NK-92 (cell line): ENCODE data around the gene ZNF213.

Experiments used
- DNase-seq: peaks from one replicate; lab custom pipeline; 2025; ENCODE audit not compliant: unreplicated experiment; lab: John Stamatoyannopoulos, UW

The ZNF213 gene

DNA sequence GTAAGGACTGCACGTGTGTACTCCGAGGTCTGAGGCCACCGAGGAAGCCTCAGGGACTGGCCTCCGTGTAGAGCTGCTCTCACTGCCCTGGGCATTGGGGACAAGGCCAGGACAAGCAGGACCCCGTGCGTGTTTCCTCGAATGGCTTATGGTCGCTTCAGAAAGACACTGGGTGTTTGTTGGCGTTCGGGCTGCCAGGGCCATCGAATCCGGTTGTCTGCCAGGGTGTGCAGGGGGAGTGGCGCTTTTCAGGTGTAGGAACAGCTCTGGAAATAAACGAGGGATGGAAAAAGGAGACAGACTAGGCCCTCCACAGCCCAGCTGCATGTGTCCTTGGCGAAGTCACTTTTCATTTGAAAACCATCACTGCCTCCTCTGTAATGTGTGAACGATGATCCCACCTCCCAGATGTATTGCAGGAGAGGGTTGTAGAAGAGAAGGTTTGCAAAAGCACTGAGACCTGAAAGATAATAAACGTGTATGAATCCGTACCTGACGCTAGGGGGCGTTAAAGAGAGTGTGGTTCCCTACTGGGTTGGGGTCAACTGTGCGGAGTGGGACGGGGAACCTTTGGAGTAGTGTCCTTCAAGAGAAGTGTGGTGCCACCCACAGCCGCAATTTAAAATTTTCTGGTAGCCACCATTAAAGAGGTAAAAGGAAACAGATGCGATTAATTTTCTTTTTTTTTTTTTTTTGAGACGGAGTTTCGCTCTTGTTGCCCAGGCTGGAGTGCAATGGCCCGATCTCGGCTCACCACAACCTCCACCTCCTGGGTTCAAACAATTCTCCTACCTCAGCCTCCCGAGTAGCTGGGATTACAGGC, 33.6 kb upstream of the ZNF213 start:
- no peak for DNase-seq

DNA sequence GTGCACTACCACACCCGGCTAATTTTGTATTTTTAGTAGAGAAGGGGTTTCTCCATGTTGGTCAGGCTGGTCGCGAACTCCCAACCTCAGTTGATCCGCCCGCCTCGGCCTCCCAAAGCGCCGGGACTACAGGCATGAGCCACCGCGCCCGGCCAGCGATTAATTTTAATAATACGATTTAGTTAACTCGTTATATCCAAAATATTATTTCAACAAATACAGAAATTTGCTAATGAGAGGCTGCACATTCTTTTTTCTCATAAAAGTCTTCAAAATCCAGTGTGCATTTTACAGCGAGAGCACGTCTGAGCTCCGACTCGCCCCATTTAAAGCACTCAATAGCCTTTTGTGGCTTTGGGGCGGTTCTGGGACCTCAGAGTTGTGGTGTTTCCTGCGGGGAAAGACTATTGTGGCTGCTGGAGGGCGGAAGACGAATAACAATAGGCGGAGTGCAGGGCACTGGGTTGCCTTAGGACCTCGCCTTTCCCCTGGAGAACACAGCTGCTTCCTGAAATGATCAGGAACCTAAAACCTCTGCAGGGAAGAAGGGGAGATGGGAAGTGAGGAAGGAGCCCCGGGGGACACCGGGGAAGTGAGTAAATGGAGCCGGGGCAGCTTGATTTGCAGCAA, 32.9 kb upstream of the ZNF213 start:
- no peak for DNase-seq

DNA sequence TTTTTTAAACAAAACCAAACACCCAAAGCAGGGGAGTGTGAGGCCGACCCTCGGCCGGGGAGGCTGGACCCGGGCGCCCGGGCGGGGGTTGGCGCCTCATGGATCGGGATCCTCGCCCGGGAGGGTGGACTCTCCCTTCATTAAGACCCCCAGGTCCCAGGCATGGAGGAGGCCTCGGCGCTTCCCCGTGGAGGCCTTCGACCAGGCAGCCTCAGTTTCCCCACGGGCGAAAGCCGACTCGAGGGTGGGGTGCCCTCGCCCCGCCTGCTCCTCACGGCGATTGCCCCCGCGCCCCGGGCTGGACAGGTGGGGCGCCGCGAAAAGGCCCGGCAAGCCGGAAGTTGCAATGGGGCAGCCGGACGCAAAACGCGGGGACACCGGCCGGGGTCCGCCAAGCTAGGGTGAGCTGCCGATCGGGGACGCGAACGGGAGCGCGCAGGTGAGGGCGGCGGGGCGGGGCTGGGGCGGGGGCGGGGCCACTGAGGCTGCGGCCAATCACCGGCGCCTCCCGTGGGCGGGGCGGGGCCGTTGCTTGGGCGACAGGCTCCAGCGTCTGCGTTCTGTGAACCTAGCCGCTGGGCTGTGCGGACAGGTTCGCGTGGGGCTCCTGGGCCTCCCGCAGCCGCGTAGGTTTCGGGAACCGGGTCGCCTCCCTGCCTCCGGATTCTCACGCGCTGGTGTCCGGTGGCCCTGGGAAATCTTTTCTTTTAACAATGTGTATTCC, 28.5 kb upstream of the ZNF213 start:
- DNase-seq, result peak; percentile 51

DNA sequence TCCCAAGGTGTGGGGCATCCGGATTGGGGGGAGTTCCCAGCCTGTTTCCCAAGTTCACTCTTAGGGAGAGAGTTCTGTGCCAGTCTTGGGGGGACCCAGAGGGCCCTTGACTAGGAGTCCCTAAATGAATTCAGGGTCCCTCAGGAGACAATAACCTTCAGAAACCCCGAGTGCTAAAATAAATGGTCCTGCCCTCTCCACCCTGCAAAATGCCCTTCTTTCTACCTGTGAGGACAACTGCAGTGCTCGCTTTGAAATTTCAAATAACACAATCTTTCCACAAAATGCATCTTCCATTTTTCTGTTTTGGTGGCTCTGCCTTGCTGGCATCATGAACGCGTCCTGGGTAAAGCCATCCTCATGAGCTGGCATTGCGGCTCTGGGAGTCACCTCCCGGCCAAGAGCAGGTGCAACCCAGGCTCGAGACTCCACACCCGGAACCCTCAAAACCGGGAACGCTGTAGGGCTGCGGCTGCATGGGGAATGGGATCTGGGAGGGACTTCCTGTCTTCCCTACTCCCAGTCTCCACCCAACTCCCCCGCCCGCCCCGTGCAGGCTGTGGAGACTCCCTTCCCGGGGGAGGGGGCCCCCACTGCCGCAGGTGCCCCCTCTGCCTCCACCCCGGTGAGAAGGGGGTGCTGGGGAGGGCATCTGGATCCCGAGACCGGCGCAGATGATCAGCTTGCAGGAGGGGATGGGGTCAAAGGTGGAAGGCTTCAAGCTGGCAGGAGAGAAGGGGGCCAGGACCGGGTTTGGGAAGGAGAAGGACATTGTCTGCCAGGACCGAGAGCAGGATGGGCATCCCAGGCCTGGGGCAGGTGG, 22.6 kb upstream of the ZNF213 start, which contains the start of gene ZNF205:
ZNF205 (plus strand) TSS at position 529 of the 823 bp plus-strand sequence. CDS start 845 bp downstream, outside the sequence.
- DNase-seq, result no peak

- DNase-seq, result no peak
Observed at GRCh38 chr16:3112881-3113574, 21.8 kb upstream of the ZNF213 start.

- no peak for DNase-seq
Observed at GRCh38 chr16:3113765-3114479, 20.9 kb upstream of the ZNF213 start.

- DNase-seq, result no peak
Observed at GRCh38 chr16:3115003-3115402, 19.8 kb upstream of the ZNF213 start.

- DNase-seq, result no peak
Observed at GRCh38 chr16:3115561-3115960, 19.3 kb upstream of the ZNF213 start.

DNA sequence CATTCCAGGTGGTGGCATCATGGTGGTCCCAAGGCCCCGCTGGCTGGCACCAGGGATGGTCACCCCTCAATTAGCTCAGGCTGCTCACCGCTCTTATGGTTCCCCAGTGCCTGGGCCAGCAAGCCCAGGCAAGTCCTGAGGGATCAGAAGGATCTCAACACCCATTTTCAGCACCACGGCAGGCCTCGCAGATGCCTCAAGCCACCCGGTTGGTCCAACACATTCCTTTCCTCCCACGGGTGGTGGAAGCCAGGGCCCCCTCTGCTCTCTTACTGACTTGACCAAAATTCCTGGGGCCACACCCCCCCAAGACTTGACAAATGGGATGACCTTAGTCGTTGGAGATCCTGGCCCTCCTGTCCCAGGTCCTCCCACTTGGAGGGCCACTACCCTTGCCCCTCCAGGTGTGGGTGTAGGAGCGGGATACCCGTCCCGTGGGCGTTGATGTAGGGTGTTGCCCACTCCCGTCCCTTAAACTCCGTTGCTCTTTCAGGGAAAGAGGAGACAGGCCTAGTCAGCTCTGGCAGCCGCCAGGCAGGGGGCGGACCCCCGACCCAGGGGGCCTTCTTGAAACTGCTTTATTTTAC, 16.5 kb upstream of the ZNF213 start:
- DNase-seq, result no peak

GRCh38 chr16:3118846-3119245, 16.0 kb upstream of the ZNF213 start:
- no peak for DNase-seq

GRCh38 chr16:3119286-3119685, 15.5 kb upstream of the ZNF213 start:
- no peak for DNase-seq

DNA sequence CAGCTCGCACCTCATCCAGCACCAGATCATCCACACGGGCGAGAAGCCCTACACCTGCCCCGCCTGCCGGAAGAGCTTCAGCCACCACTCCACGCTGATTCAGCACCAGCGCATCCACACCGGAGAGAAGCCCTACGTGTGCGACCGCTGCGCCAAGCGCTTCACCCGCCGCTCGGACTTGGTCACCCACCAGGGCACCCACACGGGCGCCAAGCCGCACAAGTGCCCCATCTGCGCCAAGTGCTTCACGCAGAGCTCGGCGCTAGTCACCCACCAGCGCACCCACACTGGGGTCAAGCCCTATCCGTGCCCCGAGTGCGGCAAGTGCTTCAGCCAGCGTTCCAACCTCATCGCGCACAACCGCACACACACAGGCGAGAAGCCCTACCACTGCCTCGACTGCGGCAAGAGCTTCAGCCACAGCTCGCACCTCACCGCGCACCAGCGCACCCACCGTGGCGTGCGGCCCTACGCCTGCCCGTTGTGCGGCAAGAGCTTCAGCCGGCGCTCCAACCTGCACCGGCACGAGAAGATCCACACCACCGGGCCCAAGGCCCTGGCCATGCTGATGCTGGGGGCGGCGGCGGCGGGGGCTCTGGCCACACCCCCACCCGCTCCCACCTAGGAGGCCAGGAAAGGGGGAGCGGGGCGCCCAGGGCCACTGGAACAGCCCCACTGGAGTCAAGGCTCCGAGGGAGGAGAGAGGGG, 15.0 kb upstream of the ZNF213 start:
- no peak for DNase-seq

DNA sequence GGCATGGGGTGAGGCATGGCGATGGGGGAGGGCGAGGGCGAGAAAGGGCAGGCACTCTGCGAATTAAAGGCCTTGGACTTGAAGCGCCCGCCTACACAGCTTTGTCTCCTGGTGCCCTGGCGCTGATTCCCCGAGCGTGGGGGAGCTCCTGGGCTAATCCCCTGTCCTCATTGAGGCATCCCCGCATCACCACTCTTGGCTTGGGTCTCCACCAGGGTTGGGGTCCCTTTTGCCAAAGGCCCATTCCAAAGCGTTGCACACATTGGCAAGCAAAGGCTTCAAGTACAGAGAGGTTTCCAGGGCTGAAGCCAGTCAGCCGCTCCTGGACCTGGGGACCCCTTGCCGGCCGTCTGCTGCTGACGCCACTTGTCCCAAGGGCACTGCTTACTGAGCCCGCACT, 14.4 kb upstream of the ZNF213 start:
- no peak for DNase-seq

DNA sequence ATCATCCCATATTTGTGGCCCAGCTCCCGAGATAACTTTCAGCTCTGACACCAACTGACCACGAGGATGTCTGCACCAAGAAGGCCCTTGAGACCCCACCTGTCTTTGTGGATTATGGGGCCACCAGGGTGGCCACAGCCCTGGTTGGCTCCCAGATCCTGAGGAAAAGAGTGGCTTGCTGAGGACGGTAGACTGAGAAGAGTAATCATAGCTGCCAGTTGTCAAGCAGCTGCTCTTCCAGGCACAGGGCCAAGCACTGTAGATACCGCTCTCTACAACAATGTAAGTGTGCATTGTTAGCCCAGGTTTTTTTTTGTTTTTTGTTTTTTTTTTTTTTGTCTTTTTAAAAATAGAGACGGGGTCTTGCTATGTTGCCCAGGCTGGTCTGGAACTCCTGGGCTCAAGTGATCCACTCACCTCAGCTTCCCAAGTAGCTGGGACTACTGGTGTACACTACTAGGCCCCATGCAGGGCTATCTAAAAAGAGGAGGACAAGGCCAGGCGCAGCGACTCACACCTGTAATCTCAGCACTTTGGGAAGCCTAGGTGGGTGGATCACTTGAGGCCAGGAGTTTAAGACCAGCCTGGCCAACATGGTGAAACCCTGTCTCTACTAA, 12.9 kb upstream of the ZNF213 start:
- DNase-seq, result no peak

DNA sequence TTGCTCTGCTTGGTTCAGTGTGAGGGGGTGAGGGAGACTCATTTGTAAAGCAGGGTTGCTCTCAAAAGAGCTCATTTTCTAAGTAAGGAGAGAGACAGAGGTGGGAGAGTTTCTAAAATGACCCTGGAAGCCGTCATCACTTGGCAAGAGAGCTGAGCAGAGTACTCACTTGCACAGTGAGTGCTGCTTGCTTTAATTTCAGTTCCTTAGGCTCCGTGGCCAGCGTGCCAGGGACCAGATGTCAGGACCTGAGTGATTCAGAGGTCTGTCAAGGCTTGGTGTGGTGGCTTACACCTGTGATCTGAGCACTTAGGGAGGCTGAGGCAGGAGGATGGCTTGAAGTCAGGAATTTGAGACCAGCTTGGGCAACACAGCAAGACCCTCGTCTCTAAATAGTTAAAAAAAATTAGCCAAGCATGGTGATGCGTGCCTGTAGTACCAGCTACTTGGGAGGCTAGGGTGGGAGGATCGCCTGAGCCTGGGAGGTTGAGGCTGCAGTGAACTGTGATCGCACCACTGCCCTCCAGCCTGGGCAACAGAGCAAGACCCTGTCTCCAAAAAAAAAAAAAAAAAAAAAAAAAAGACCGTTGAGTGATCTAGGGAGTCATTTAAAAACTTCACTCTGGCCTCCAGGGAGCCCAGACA, 11.8 kb upstream of the ZNF213 start:
- DNase-seq, result no peak

DNA sequence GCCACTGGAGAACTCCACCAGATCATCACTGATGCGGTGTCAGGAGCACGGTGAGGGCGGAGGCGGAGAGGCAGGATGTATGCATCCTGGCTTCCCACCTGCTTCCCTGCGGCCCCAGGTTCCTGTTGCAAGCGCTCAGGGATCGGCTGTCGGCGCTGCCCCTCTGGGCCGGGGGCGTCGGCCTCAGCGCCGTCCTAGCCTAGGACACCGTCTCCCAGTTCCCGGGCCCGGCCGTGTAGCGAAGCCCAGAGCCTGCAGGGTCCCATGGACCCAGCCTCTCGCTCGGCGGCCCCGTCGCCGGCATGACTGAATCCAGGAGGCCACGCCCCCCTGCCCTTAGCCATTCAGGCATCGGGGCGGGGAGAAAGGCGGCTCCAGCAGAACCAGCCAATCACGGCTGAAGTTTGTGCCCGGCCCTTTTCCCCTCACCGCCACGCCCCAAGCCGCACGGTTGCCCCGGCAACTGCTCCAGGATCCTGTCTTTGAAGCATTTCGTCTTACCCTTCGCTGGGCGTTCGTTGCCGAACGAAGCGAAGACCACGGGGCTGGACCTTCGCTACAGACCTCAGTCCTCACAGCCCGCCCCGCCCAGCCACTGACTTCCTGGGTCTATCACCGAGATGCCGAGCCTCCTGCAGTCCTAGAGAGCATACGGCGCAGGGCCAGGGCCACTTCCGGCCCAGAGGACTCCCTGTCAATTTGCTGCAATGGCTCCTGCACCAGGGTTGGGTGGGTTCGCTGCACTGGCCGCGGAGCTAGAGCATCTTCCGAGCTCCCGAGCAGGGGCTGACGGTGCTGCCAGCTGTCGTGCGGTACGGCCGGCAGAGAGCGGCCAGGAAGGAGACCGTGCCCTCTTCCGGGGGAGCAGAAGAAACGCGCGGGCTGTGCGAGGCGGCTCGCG, 10.6 kb upstream of the ZNF213 start:
- DNase-seq, result peak; percentile 78

GRCh38 chr16:3127745-3128144, 7.1 kb upstream of the ZNF213 start:
- no peak for DNase-seq
